Activated B cell treated with CpG ODN at 0.5 μM for 24 hours (primary cell): ENCODE measurements around the gene CROCC. TPM values are rescaled to one million over a fixed set of nuclear protein-coding genes. Genes with fewer than 3 reads are reported as not detected.

ENCODE experiments used
- ATAC-seq: fragments of 200-7000 bp; cut with Tn5 transposase; one replicate; pipeline ENCODE4 v1.10.0; 2021; ENCODE audit warnings: low read depth, mild to moderate bottlenecking, moderate library complexity
- CTCF ChIA-PET: fragments of 350-600 bp; sonication (Branson Sonifier 250); formaldehyde crosslinking; loops from one replicate; lab custom pipeline; 2021; ENCODE audit warnings: antibody characterized with exemption; lab: Charles Lee
- POLR2A ChIA-PET: fragments of 350-600 bp; sonication (Branson Sonifier 250); formaldehyde crosslinking; loops from one replicate; lab custom pipeline; 2021; ENCODE audit warnings: antibody characterized with exemption; lab: Charles Lee
- DNase-seq: peaks from one replicate; pipeline ENCODE4 v3.0.0; 2022
- H3K27ac Mint-ChIP-seq: one replicate; pipeline ENCODE4 v1.8.0; 2020; ENCODE audit warnings: mixed read lengths
- H3K27me3 Mint-ChIP-seq: one replicate; pipeline ENCODE4 v1.8.0; 2021; ENCODE audit warnings: mixed read lengths
- H3K36me3 Mint-ChIP-seq: one replicate; pipeline ENCODE4 v1.8.0; 2021; ENCODE audit warnings: low read depth, mixed read lengths
- H3K4me1 Mint-ChIP-seq: one replicate; pipeline ENCODE4 v1.8.0; 2021; ENCODE audit warnings: mixed read lengths
- H3K4me3 Mint-ChIP-seq: one replicate; pipeline ENCODE4 v1.8.0; 2020; ENCODE audit warnings: mild to moderate bottlenecking, mixed read lengths
- H3K9me3 Mint-ChIP-seq: one replicate; pipeline ENCODE4 v1.8.0; 2020; ENCODE audit warnings: mixed read lengths
- intact Hi-C: fragments of 100-400 bp; cut with micrococcal nuclease; formaldehyde crosslinking; loops from one replicate; pipeline ENCODE4 v1.15.1; 2024
- total RNA-seq: library from RNA; stranded (reverse); gene quantifications from 2 replicates; pipeline ENCODE4 v1.2.3, GENCODE V29; 2022
- TF ChIP-seq, protein P1 (sequence below): fragments of 200-600 bp; IDR thresholded peaks from one replicate; pipeline ENCODE4 v1.8.0; 2022; ENCODE audit warnings: antibody characterized with exemption, mild to moderate bottlenecking

CROCC gene
- total RNA-seq, 1 donor from 2014 or later: 30.4 TPM

DNA sequence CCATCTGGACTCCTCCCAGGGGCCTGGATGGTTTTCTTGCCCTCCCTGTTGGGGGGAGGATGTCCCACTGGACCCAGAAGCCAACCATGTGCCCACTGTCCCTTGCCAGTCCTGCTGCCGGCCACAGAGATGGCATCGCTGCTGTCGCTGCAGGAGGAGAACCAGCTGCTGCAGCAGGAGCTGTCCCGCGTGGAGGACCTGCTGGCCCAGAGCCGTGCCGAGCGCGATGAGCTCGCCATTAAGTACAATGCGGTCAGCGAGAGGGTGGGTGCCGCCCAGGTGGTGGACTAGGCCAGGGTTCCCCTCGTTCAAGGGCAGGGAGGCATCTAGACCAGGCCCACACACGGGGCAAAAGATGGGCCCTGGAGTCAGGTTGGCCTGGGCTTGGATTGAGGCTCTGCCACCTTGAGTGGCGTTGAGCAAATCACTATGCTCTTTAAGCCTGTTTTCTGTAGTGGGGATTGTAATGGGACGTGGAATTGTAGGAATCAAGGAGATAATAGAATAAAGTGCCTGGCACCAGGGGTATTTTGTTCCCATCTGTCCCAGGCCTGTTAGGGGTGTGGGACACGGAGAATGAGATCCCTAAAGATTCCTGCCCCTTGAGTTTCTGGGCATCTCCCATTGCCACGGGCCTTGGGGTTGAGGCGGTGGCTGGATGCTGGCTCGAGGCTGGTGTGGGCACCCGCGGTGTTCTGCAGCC is 2.6 kb downstream of the CROCC start:
- Mint-ChIP-seq H3K4me1 (peaks cover 9% of the 10 kb centered on the region), H3K27me3 (no peaks in the 10 kb centered on the region), H3K4me3 (no peak overlapping the region), H3K27ac (no peak overlapping the region), H3K36me3 (no peaks in the 10 kb centered on the region), H3K9me3 (no peaks in the 10 kb centered on the region)
- TF ChIP-seq, protein P1, sequence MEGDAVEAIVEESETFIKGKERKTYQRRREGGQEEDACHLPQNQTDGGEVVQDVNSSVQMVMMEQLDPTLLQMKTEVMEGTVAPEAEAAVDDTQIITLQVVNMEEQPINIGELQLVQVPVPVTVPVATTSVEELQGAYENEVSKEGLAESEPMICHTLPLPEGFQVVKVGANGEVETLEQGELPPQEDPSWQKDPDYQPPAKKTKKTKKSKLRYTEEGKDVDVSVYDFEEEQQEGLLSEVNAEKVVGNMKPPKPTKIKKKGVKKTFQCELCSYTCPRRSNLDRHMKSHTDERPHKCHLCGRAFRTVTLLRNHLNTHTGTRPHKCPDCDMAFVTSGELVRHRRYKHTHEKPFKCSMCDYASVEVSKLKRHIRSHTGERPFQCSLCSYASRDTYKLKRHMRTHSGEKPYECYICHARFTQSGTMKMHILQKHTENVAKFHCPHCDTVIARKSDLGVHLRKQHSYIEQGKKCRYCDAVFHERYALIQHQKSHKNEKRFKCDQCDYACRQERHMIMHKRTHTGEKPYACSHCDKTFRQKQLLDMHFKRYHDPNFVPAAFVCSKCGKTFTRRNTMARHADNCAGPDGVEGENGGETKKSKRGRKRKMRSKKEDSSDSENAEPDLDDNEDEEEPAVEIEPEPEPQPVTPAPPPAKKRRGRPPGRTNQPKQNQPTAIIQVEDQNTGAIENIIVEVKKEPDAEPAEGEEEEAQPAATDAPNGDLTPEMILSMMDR: no peak
- ChIA-PET POLR2A (no interaction called here), CTCF (no interaction called here)
- no peak for DNase-seq
- intact Hi-C loops: no loop called here
- no peak for ATAC-seq

DNA sequence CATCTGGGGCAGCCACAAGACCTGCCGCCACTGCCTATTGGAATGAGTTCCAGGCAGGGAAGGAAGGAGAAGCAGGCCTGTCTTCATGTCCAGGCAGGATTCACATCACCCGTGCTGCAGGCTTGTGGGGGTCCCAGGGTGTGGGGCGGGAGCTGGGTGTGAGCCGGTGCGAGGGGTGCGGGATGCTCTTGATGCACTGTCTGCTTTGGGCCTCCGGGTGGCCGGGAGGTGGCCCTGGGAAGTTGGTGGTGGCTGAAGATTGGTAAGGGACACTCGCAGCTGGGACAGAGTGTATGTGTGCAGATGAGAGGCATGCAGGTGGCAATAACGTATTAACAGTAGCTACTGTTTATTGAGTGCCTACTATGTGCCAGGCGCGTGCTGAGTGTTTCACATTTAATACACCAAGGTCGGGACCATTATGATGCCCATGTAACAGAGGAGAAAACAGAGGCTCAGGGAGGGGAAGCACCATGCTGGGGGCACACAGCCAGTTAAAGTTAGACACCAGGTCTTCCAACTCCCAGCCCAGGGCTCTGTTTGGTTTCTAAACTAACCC is 3.3 kb downstream of the CROCC start:
- Mint-ChIP-seq H3K4me1 (peaks cover 9% of the 10 kb centered on the region), H3K27me3 (no peaks in the 10 kb centered on the region), H3K9me3 (no peaks in the 10 kb centered on the region), H3K27ac (no peak overlapping the region), H3K36me3 (no peaks in the 10 kb centered on the region), H3K4me3 (no peak overlapping the region)
- TF ChIP-seq, protein P1: no peak
- CTCF ChIA-PET: no interaction called here
- POLR2A ChIA-PET: no interaction called here
- intact Hi-C loops: no loop called here
- ATAC-seq (no peak), DNase-seq (no peak)

- DNase-seq (no peak), ATAC-seq (no peak)
- CTCF ChIA-PET: interaction anchor here (1.0 kb wide), 1 partner anchor 53 kb away, joined by 3 read pairs; no protein-coding TSS in a partner anchor
- H3K27me3 Mint-ChIP-seq: no peaks in the 10 kb centered on the region
- H3K27ac Mint-ChIP-seq: no peak overlapping the region
- H3K9me3 Mint-ChIP-seq: no peaks in the 10 kb centered on the region
- POLR2A ChIA-PET: no interaction called here
- H3K4me1 Mint-ChIP-seq: peaks cover 9% of the 10 kb centered on the region
- no peak overlapping the region for H3K4me3 Mint-ChIP-seq
- TF ChIP-seq, protein P1: no peak
- intact Hi-C loops: no loop called here
- H3K36me3 Mint-ChIP-seq: peaks cover 2% of the 10 kb centered on the region
Measured at GRCh38 chr1:16925635-16926490, 4.1 kb downstream of the CROCC start.

DNA sequence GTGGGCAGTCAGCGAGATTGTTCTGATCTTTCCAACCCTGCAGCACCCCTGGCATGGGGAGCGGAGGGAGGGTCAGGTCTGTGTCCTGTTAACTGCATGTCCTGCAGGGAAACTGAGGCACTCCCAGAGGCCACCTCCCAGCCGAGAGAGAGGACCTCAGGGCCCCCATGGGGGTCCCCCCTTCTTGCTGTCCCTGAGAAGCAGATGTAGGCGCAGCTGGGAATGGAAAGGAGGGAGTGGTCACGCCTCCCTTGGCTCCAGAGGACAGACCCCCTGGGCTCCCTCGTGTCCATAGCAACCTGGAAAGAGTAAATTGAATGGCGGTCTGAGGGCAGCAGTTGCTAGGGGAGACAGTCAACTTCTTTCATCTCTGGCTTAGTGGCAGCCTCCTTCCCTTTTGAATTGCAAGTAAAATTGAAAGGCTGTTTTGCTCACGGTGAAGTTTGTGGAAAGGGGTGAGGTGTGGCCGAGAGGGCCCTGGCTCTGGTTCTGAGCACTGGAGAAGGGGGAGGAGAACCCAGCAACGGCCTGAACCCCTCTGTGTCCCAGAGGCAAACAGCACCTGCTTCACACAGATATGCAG is 4.9 kb downstream of the CROCC start:
- ATAC-seq: no peak
- no peak for DNase-seq
- H3K9me3 Mint-ChIP-seq: no peaks in the 10 kb centered on the region
- no peaks in the 10 kb centered on the region for H3K27me3 Mint-ChIP-seq
- no peak overlapping the region for H3K27ac Mint-ChIP-seq
- POLR2A ChIA-PET: no interaction called here
- CTCF ChIA-PET: interaction anchor here (1.0 kb wide), 1 partner anchor 53 kb away, joined by 3 read pairs; no protein-coding TSS in a partner anchor
- TF ChIP-seq, protein P1: no peak
- no peak overlapping the region for H3K4me3 Mint-ChIP-seq
- intact Hi-C loops: no loop called here
- H3K36me3 Mint-ChIP-seq: peaks cover 6% of the 10 kb centered on the region
- peaks cover 6% of the 10 kb centered on the region for H3K4me1 Mint-ChIP-seq

DNA sequence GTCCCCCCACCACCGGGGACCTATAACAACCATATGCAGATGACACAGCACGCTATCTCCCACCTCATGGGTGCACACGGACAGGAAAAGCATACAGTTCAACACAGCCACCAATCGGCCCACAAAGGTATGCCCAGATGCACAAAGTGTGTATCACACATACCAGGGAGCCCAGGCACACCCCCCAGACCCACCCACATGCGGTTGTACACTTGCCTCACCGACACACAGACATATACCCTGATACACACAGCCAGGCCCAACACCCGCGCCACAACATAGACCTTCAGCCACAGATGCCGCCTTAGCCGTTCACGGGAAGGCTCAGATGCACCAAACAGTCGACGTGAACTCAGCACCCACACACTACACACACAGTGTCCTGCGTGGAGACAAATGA is 5.5 kb downstream of the CROCC start:
- ChIA-PET POLR2A (no interaction called here), CTCF (no interaction called here)
- DNase-seq: no peak
- TF ChIP-seq, protein P1: no peak
- no peak for ATAC-seq
- H3K27me3 Mint-ChIP-seq: no peaks in the 10 kb centered on the region
- no peak overlapping the region for H3K27ac Mint-ChIP-seq
- peaks cover 3% of the 10 kb centered on the region for H3K4me1 Mint-ChIP-seq
- no peak overlapping the region for H3K4me3 Mint-ChIP-seq
- intact Hi-C loops: no loop called here
- H3K9me3 Mint-ChIP-seq: no peaks in the 10 kb centered on the region
- peaks cover 7% of the 10 kb centered on the region for H3K36me3 Mint-ChIP-seq
